Panc1 (cell line): Measurements from ENCODE around the gene WT1.

ENCODE experiments used
- SIN3A ChIP-seq: IDR thresholded peaks from 2 replicates; pipeline ENCODE4 v1.6.1; 2012; ENCODE audit warnings: low read depth, mild to moderate bottlenecking, low read length, moderate library complexity, borderline replicate concordance; ENCODE audit not compliant: insufficient read depth
- TF ChIP-seq, protein P1 (sequence below), 2 experiments: IDR thresholded peaks; 2 replicates each; pipeline ENCODE4 v1.6.1; 2011 to 2012; ENCODE audit warnings: low read depth in 2 of 2, control low read depth in 1 of 2, low read length in 1 of 2, mild to moderate bottlenecking in 1 of 2, moderate library complexity in 1 of 2; ENCODE audit not compliant: insufficient read depth in 1 of 2
- TF ChIP-seq, protein P2 (sequence below): fragments of 450-650 bp; IDR thresholded peaks from 2 replicates; pipeline ENCODE4 v1.5.1; 2017; ENCODE audit warnings: mild to moderate bottlenecking

DNA sequence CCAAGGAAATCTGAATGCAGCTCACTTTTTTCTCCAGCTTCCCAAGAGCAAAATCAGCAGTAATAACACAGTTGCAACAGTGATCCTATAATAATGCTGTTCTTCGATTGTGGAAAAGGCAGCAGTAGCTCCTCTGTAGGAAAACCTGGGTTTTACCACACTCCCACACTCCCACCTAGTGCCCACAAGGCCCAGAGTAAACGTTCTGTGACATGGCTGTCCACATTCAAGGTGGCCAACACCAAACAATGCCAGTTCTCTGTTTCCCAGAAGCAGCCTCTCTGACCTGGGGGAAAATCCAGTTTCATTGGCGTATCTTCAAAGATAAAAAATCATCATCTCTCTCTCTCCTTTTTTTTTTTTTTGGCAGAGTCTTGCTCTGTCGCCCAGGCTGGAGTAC lies 40.2 kb downstream of the WT1 start:
- TF ChIP-seq SIN3A = no peak
- TF ChIP-seq, protein P1, sequence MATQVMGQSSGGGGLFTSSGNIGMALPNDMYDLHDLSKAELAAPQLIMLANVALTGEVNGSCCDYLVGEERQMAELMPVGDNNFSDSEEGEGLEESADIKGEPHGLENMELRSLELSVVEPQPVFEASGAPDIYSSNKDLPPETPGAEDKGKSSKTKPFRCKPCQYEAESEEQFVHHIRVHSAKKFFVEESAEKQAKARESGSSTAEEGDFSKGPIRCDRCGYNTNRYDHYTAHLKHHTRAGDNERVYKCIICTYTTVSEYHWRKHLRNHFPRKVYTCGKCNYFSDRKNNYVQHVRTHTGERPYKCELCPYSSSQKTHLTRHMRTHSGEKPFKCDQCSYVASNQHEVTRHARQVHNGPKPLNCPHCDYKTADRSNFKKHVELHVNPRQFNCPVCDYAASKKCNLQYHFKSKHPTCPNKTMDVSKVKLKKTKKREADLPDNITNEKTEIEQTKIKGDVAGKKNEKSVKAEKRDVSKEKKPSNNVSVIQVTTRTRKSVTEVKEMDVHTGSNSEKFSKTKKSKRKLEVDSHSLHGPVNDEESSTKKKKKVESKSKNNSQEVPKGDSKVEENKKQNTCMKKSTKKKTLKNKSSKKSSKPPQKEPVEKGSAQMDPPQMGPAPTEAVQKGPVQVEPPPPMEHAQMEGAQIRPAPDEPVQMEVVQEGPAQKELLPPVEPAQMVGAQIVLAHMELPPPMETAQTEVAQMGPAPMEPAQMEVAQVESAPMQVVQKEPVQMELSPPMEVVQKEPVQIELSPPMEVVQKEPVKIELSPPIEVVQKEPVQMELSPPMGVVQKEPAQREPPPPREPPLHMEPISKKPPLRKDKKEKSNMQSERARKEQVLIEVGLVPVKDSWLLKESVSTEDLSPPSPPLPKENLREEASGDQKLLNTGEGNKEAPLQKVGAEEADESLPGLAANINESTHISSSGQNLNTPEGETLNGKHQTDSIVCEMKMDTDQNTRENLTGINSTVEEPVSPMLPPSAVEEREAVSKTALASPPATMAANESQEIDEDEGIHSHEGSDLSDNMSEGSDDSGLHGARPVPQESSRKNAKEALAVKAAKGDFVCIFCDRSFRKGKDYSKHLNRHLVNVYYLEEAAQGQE (IDR thresholded peaks at IDR 0.05; ENCODE audit: insufficient read depth in 1 of 2, low read depth in 2 of 2, low read length in 1 of 2) = no peak
- TF ChIP-seq, protein P2, sequence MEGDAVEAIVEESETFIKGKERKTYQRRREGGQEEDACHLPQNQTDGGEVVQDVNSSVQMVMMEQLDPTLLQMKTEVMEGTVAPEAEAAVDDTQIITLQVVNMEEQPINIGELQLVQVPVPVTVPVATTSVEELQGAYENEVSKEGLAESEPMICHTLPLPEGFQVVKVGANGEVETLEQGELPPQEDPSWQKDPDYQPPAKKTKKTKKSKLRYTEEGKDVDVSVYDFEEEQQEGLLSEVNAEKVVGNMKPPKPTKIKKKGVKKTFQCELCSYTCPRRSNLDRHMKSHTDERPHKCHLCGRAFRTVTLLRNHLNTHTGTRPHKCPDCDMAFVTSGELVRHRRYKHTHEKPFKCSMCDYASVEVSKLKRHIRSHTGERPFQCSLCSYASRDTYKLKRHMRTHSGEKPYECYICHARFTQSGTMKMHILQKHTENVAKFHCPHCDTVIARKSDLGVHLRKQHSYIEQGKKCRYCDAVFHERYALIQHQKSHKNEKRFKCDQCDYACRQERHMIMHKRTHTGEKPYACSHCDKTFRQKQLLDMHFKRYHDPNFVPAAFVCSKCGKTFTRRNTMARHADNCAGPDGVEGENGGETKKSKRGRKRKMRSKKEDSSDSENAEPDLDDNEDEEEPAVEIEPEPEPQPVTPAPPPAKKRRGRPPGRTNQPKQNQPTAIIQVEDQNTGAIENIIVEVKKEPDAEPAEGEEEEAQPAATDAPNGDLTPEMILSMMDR = no peak
